Measurements from ENCODE around the gene TTC23.

DNA sequence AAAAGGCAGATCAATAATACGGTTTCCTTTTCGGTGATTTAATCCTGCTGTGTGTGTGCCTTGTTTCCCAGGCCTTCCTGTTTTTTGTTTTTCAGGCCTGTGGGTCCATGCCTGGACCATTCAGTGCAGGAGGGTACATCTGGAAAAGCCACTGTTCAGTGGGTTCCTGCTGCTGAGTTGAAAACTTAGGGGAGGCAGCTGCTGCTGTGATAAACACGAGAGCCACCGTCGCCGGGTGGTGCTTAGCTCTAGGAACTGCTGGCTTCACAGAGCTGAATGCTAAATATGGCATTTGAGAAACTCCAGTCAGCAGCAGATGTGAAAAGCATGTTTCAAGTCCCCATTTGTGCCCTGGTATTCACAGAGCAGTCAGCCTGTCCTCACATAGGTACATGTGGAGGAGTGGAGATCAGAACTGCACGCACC is 100.5 kb downstream of the TTC23 start:
- TF ChIP-seq, protein P1, sequence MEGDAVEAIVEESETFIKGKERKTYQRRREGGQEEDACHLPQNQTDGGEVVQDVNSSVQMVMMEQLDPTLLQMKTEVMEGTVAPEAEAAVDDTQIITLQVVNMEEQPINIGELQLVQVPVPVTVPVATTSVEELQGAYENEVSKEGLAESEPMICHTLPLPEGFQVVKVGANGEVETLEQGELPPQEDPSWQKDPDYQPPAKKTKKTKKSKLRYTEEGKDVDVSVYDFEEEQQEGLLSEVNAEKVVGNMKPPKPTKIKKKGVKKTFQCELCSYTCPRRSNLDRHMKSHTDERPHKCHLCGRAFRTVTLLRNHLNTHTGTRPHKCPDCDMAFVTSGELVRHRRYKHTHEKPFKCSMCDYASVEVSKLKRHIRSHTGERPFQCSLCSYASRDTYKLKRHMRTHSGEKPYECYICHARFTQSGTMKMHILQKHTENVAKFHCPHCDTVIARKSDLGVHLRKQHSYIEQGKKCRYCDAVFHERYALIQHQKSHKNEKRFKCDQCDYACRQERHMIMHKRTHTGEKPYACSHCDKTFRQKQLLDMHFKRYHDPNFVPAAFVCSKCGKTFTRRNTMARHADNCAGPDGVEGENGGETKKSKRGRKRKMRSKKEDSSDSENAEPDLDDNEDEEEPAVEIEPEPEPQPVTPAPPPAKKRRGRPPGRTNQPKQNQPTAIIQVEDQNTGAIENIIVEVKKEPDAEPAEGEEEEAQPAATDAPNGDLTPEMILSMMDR (conservative IDR thresholded peaks at IDR 0.05; ENCODE audit: low read length), result no peak
- no peak for TF ChIP-seq EZH2phosphoT487 (IDR thresholded peaks at IDR 0.05; ENCODE audit: borderline replicate concordance, low read depth, low read length)
